SW 1271 (cell line): ENCODE measurements around the gene TM9SF4.

Source experiments
- DNase-seq, 2 experiments: peaks; one replicate each; lab custom pipeline; 2025; lab: John Stamatoyannopoulos, UW

Gene TM9SF4

GRCh38 chr20:32129863-32130262, 20.3 kb downstream of the TM9SF4 start:
- no peak for DNase-seq

GRCh38 chr20:32130352-32130751, 20.8 kb downstream of the TM9SF4 start:
- no peak for DNase-seq

GRCh38 chr20:32130965-32131364, 21.5 kb downstream of the TM9SF4 start:
- no peak for DNase-seq

- DNase-seq, result no peak
Observed at GRCh38 chr20:32132911-32133549, 23.5 kb downstream of the TM9SF4 start.

GRCh38 chr20:32134026-32134425, 24.5 kb downstream of the TM9SF4 start:
- DNase-seq, result no peak

- DNase-seq, result no peak
Observed at GRCh38 chr20:32135983-32136515, 26.5 kb downstream of the TM9SF4 start.

- DNase-seq, result no peak
Observed at GRCh38 chr20:32138921-32139320, 29.4 kb downstream of the TM9SF4 start.

- DNase-seq, result no peak
Observed at GRCh38 chr20:32139947-32140346, 30.4 kb downstream of the TM9SF4 start.

- DNase-seq, result no peak
Observed at GRCh38 chr20:32140603-32141002, 31.1 kb downstream of the TM9SF4 start.

- DNase-seq, result no peak
Observed at GRCh38 chr20:32141465-32141980, 32.0 kb downstream of the TM9SF4 start.

- DNase-seq, result no peak
Observed at GRCh38 chr20:32142088-32142487, 32.6 kb downstream of the TM9SF4 start.

GRCh38 chr20:32142991-32143390, 33.5 kb downstream of the TM9SF4 start:
- no peak for DNase-seq

- no peak for DNase-seq
Observed at GRCh38 chr20:32144898-32145662, 35.6 kb downstream of the TM9SF4 start.

GRCh38 chr20:32149566-32150170, 40.2 kb downstream of the TM9SF4 start:
- DNase-seq, result no peak

- DNase-seq, result no peak
Observed at GRCh38 chr20:32150291-32150848, 40.9 kb downstream of the TM9SF4 start.

GRCh38 chr20:32152421-32153155, 43.1 kb downstream of the TM9SF4 start:
- DNase-seq, result no peak

GRCh38 chr20:32153156-32153665, 43.7 kb downstream of the TM9SF4 start:
- no peak for DNase-seq

- no peak for DNase-seq
Observed at GRCh38 chr20:32153771-32154170, 44.3 kb downstream of the TM9SF4 start.

- peak; percentile 63 to 81 for DNase-seq
Observed at GRCh38 chr20:32155017-32155981, 45.8 kb downstream of the TM9SF4 start.

- no peak for DNase-seq
Observed at GRCh38 chr20:32157611-32158010, 48.1 kb downstream of the TM9SF4 start.
